IMR-90 (cell line): ENCODE measurements around the gene ITPKB. TPM values are rescaled to one million over a fixed set of nuclear protein-coding genes. Genes with fewer than 3 reads are reported as not detected.

ENCODE experiments used
- ATAC-seq: fragments of 200-7000 bp; cut with Tn5 transposase; 2 replicates; pipeline ENCODE4 v1.9.1; 2020; ENCODE audit warnings: low read depth, mild to moderate bottlenecking, moderate library complexity
- BruUV-seq: library from RNA; stranded (reverse); fragments of 400-500 nt; replicated peaks from 2 replicates; lab custom pipeline; 2021; lab: Mats Ljungman, UMichigan
- CTCF ChIA-PET: fragments of 300-600 bp; formaldehyde crosslinking; extraction: SDS; loops from one replicate; lab custom pipeline; 2021; ENCODE audit warnings: antibody characterized with exemption; lab: Yijun Ruan, JAX
- POLR2A ChIA-PET: fragments of 300-600 bp; sonication (Branson Sonifier 250); formaldehyde crosslinking; loops from one replicate; lab custom pipeline; 2022; ENCODE audit warnings: antibody characterized with exemption; ENCODE audit not compliant: unreplicated experiment; lab: Charles Lee
- DNase-seq: peaks from one replicate; pipeline ENCODE4 v3.0.0; 2013
- H2AFZ ChIP-seq: replicated peaks from 2 replicates; pipeline ENCODE3; 2013; ENCODE audit warnings: low read length, mild to moderate bottlenecking; ENCODE audit not compliant: poor library complexity
- H2AK5ac ChIP-seq: 2 replicates; pipeline ENCODE4 v1.6.1; 2013; ENCODE audit warnings: low read depth, low read length, inconsistent platforms
- H2AK9ac ChIP-seq: replicated peaks from 2 replicates; pipeline ENCODE3; 2013; ENCODE audit warnings: mild to moderate bottlenecking, low read depth, low read length, moderate library complexity; ENCODE audit not compliant: poor library complexity
- H2BK120ac ChIP-seq: 2 replicates; pipeline ENCODE4 v1.6.1; 2013; ENCODE audit warnings: low read depth, low read length, inconsistent platforms
- H2BK15ac ChIP-seq: 3 replicates; pipeline ENCODE4 v1.6.1; 2013; ENCODE audit warnings: low read depth, low read length, inconsistent platforms
- H2BK20ac ChIP-seq: 2 replicates; pipeline ENCODE4 v1.6.1; 2013; ENCODE audit warnings: low read depth, mild to moderate bottlenecking, inconsistent platforms, low read length, moderate library complexity
- H2BK5ac ChIP-seq: 2 replicates; pipeline ENCODE4 v1.6.1; 2013; ENCODE audit warnings: mild to moderate bottlenecking, low read depth, low read length, inconsistent platforms; ENCODE audit not compliant: poor library complexity, severe bottlenecking
- H3K14ac ChIP-seq: replicated peaks from 2 replicates; pipeline ENCODE4 v1.6.1; 2013; ENCODE audit warnings: low read depth, low read length, inconsistent platforms
- H3K18ac ChIP-seq: 2 replicates; pipeline ENCODE4 v1.6.1; 2013; ENCODE audit warnings: low read depth, low read length, control low read depth
- H3K23ac ChIP-seq: 2 replicates; pipeline ENCODE4 v1.6.1; 2013; ENCODE audit warnings: low read depth, low read length, inconsistent platforms
- H3K27ac ChIP-seq: 2 replicates; pipeline ENCODE4 v1.5.1; 2013; ENCODE audit warnings: mild to moderate bottlenecking, control low read depth, low read length; ENCODE audit not compliant: insufficient read depth
- H3K27me3 ChIP-seq: 2 replicates; pipeline ENCODE4 v1.6.1; 2013; ENCODE audit warnings: low read length; ENCODE audit not compliant: control insufficient read depth, insufficient read depth
- H3K36me3 ChIP-seq: 2 replicates; pipeline ENCODE4 v1.6.1; 2013; ENCODE audit warnings: low read length, mixed read lengths; ENCODE audit not compliant: control insufficient read depth, insufficient read depth
- H3K4ac ChIP-seq: 2 replicates; pipeline ENCODE4 v1.6.1; 2013; ENCODE audit warnings: low read depth, low read length, inconsistent platforms
- H3K4me1 ChIP-seq: 2 replicates; pipeline ENCODE4 v1.6.1; 2013; ENCODE audit warnings: low read length, mixed read lengths; ENCODE audit not compliant: control insufficient read depth, insufficient read depth
- H3K4me2 ChIP-seq: 2 replicates; pipeline ENCODE4 v1.6.1; 2013; ENCODE audit warnings: low read depth, mild to moderate bottlenecking, control low read depth, low read length, moderate library complexity
- H3K4me3 ChIP-seq: 2 replicates; pipeline ENCODE4 v1.5.1; 2013; ENCODE audit warnings: low read depth, mild to moderate bottlenecking, control low read depth, low read length, moderate library complexity; ENCODE audit not compliant: insufficient read depth
- H3K56ac ChIP-seq: 2 replicates; pipeline ENCODE4 v1.6.1; 2013; ENCODE audit warnings: low read length, inconsistent platforms; ENCODE audit not compliant: insufficient read depth; ENCODE audit errors: extremely low read depth
- H3K79me1 ChIP-seq, 2 experiments: 2 replicates each; pipeline ENCODE4 v1.6.1; 2013; ENCODE audit warnings: low read length in 2 of 2, inconsistent platforms in 1 of 2, low read depth in 1 of 2
- H3K9ac ChIP-seq: 2 replicates; pipeline ENCODE4 v1.6.1; 2013; ENCODE audit warnings: low read depth, low read length, control low read depth
- H3K9me1 ChIP-seq: 2 replicates; pipeline ENCODE4 v1.6.1; 2013; ENCODE audit warnings: low read length, inconsistent platforms; ENCODE audit not compliant: insufficient read depth
- H3K9me3 ChIP-seq: 2 replicates; pipeline ENCODE4 v1.6.1; 2013; ENCODE audit warnings: low read length; ENCODE audit not compliant: control insufficient read depth, insufficient read depth
- H4K20me1 ChIP-seq: 2 replicates; pipeline ENCODE4 v1.6.1; 2013; ENCODE audit warnings: low read length, inconsistent platforms; ENCODE audit not compliant: insufficient read depth
- H4K5ac ChIP-seq: 2 replicates; pipeline ENCODE4 v1.6.1; 2013; ENCODE audit warnings: mild to moderate bottlenecking, low read depth, low read length, control low read depth
- H4K8ac ChIP-seq, 2 experiments: 2 replicates each; pipeline ENCODE4 v1.6.1; 2013; ENCODE audit warnings: low read depth in 2 of 2, low read length in 2 of 2, control low read depth in 1 of 2, inconsistent platforms in 1 of 2
- H4K91ac ChIP-seq: 2 replicates; pipeline ENCODE4 v1.6.1; 2013; ENCODE audit warnings: low read depth, low read length, inconsistent platforms; ENCODE audit not compliant: insufficient read depth
- BHLHE40 ChIP-seq: fragments of 150-350 bp; IDR thresholded peaks from 2 replicates; pipeline ENCODE4 v1.6.1; 2016; ENCODE audit warnings: mild to moderate bottlenecking, low read depth, low read length
- FOS ChIP-seq: fragments of 150-350 bp; IDR thresholded peaks from 2 replicates; pipeline ENCODE4 v1.6.1; 2016; ENCODE audit warnings: low read depth, low read length
- MXI1 ChIP-seq: IDR thresholded peaks from 2 replicates; pipeline ENCODE4 v1.6.1; 2012; ENCODE audit warnings: low read depth, mild to moderate bottlenecking, low read length, moderate library complexity, borderline replicate concordance
- WGBS, 2 experiments: methylation state at CpG; one replicate each; pipeline versions ENCODE4 v1.1.5 to v1.1.7; 2013; ENCODE audit warnings: missing lambda C conversion rate in 2 of 2; ENCODE audit not compliant: insufficient read length in 1 of 2; ENCODE audit errors: extremely low coverage in 2 of 2; 5-methylcytosine and 5-hydroxymethylcytosine counted together
- dilution Hi-C: fragments of 300-500 bp; cut with HindIII; formaldehyde crosslinking; loops from one replicate; pipeline ENCODE4 v1.14.3; 2018; ENCODE audit warnings: low sequenced_read_pairs; ENCODE audit not compliant: unreplicated experiment
- in situ Hi-C: fragments of 300-500 bp; cut with MboI; formaldehyde crosslinking; loops from 3 replicates; pipeline ENCODE4 v1.14.3; 2019; ENCODE audit warnings: low sequenced_read_pairs, inconsistent platforms, mixed read lengths
- intact Hi-C: fragments of 100-400 bp; cut with micrococcal nuclease; formaldehyde crosslinking; loops from 2 replicates; pipeline ENCODE4 v1.10.0; 2022
- polyA plus RNA-seq, 3 experiments: library from polyadenylated mRNA; depleted of rRNA; stranded (reverse); fragments of >200 nt; gene quantifications; 2 replicates each; pipeline ENCODE4 v1.2.3, GENCODE V29; 2012; ENCODE audit warnings: low replicate concordance in 1 of 3
- total RNA-seq: library from RNA; depleted of rRNA; stranded (reverse); fragments of >200 nt; gene quantifications from 2 replicates; pipeline ENCODE4 v1.2.3, GENCODE V29; 2012
- TF ChIP-seq, protein P1 (sequence below): fragments of 150-350 bp; IDR thresholded peaks from 2 replicates; pipeline ENCODE4 v1.6.1; 2016; ENCODE audit warnings: low read depth, mild to moderate bottlenecking, low read length, moderate library complexity, borderline replicate concordance

The ITPKB gene
- total and polyA plus RNA-seq, 2 of the 4 experiments (the other 2 are of a cell fraction) = 0.72 to 1.4 TPM

- H3K79me1 ChIP-seq = no peaks in the 10 kb centered on the region; a peak in 1 of 4 replicates
- no peak overlapping the region for H4K91ac ChIP-seq
- no TSS peak for BruUV-seq
- ChIA-PET CTCF (no interaction called here), POLR2A (no interaction called here)
- H2BK5ac ChIP-seq = no peak overlapping the region
- no peak overlapping the region for H3K27ac ChIP-seq
- H4K8ac ChIP-seq = peak overlapping the region; percentile 65 to 86
- H3K18ac ChIP-seq = no peak overlapping the region
- H3K9ac ChIP-seq = peak overlapping the region; percentile 89; the same call in 1 of the 2 replicates
- no peak overlapping the region for H2AFZ ChIP-seq
- ATAC-seq = no peak
- peak overlapping the region; percentile 22 for H4K5ac ChIP-seq
- no peak overlapping the region for H2AK9ac ChIP-seq
- no peak overlapping the region for H3K4me3 ChIP-seq
- H3K56ac ChIP-seq = no peak overlapping the region
- H3K4ac ChIP-seq = no peak overlapping the region
- no peaks in the 10 kb centered on the region for H4K20me1 ChIP-seq
- dilution Hi-C loops (no loop called here), intact Hi-C loops (loop anchor here (2.0 to 5.0 kb wide), 4 partner anchors 37 to 105 kb away; no protein-coding TSS in a partner anchor), in situ Hi-C loops (loop anchor here (10.0 kb wide), 1 partner anchor 105 kb away; no protein-coding TSS in a partner anchor)
- no peak overlapping the region for H2BK15ac ChIP-seq
- H3K14ac ChIP-seq = peak overlapping the region; percentile 60
- H3K23ac ChIP-seq = peak overlapping the region; percentile 41; the same call in 1 of the 2 replicates
- no peaks in the 10 kb centered on the region for H3K9me3 ChIP-seq
- no peaks in the 10 kb centered on the region; the same call in 1 of the 2 replicates for H3K4me1 ChIP-seq
- H2BK20ac ChIP-seq = no peak overlapping the region
- peaks cover 9% of the 10 kb centered on the region; the same call in 1 of the 2 replicates for H3K36me3 ChIP-seq
- no peak for TF ChIP-seq MXI1
- TF ChIP-seq, protein P1, sequence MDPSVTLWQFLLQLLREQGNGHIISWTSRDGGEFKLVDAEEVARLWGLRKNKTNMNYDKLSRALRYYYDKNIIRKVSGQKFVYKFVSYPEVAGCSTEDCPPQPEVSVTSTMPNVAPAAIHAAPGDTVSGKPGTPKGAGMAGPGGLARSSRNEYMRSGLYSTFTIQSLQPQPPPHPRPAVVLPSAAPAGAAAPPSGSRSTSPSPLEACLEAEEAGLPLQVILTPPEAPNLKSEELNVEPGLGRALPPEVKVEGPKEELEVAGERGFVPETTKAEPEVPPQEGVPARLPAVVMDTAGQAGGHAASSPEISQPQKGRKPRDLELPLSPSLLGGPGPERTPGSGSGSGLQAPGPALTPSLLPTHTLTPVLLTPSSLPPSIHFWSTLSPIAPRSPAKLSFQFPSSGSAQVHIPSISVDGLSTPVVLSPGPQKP = no peak
- TF ChIP-seq BHLHE40 = no peak
- no peak for TF ChIP-seq FOS
- no peak overlapping the region for H2AK5ac ChIP-seq
- no peak for DNase-seq
- H3K27me3 ChIP-seq = peaks cover 2% of the 10 kb centered on the region; the same call in 1 of the 2 replicates
- no peak overlapping the region for H2BK120ac ChIP-seq
- H3K4me2 ChIP-seq = peak overlapping the region; percentile 70; the same call in 1 of the 2 replicates
- no CpG with 5 or more reads among the region's 3 CpGs for WGBS, 2 experiments
- H3K9me1 ChIP-seq = no peaks in the 10 kb centered on the region
These were observed 599 bp upstream of the ITPKB start for GRCh38 chr1:226739696-226740065.
